HEK293T (cell line): ENCODE results near the gene DENND11.

Experiments
- CTCF ChIA-PET: fragments of 350-600 bp; formaldehyde crosslinking; extraction: SDS; loops from one replicate; lab custom pipeline; 2021; ENCODE audit warnings: antibody characterized with exemption, inconsistent platforms; lab: Yijun Ruan, JAX
- POLR2A ChIA-PET: fragments of 350-600 bp; formaldehyde crosslinking; extraction: SDS; loops from one replicate; lab custom pipeline; 2020; ENCODE audit warnings: antibody characterized with exemption, inconsistent platforms; lab: Yijun Ruan, JAX
- DNase-seq: peaks from one replicate; pipeline ENCODE4 v3.0.0; 2012; ENCODE audit warnings: mixed read lengths; ENCODE audit errors: extremely low spot score
- ARNT ChIP-seq: fragments of 450-650 bp; IDR thresholded peaks from 2 replicates; pipeline ENCODE4 v1.6.1; 2017; ENCODE audit warnings: mild to moderate bottlenecking
- BHLHE40 ChIP-seq: fragments of 450-650 bp; IDR thresholded peaks from 2 replicates; pipeline ENCODE4 v1.6.1; 2016; ENCODE audit warnings: mild to moderate bottlenecking, moderate library complexity, borderline replicate concordance
- CTBP1 ChIP-seq: fragments of 450-650 bp; IDR thresholded peaks from 2 replicates; pipeline ENCODE4 v1.6.1; 2016; ENCODE audit warnings: borderline replicate concordance
- ELF4 ChIP-seq: fragments of 450-650 bp; IDR thresholded peaks from 2 replicates; pipeline ENCODE4 v1.6.1; 2017; ENCODE audit warnings: antibody characterized with exemption
- FOXA1 ChIP-seq: fragments of 450-650 bp; IDR thresholded peaks from 2 replicates; pipeline ENCODE4 v1.6.1; 2016; ENCODE audit warnings: mild to moderate bottlenecking
- FOXK2 ChIP-seq: fragments of 450-650 bp; IDR thresholded peaks from 2 replicates; pipeline ENCODE4 v1.6.1; 2016; ENCODE audit warnings: mild to moderate bottlenecking
- FOXM1 ChIP-seq: fragments of 450-650 bp; IDR thresholded peaks from 2 replicates; pipeline ENCODE4 v1.6.1; 2017; ENCODE audit warnings: mild to moderate bottlenecking, borderline replicate concordance
- HDGF ChIP-seq: fragments of 450-650 bp; IDR thresholded peaks from 2 replicates; pipeline ENCODE4 v1.6.1; 2017; ENCODE audit warnings: antibody characterized with exemption, borderline replicate concordance
- L3MBTL2 ChIP-seq: fragments of 450-650 bp; conservative IDR thresholded peaks from 2 replicates; pipeline ENCODE4 v1.6.1; 2016; ENCODE audit warnings: mild to moderate bottlenecking
- LEF1 ChIP-seq: fragments of 450-650 bp; IDR thresholded peaks from 2 replicates; pipeline ENCODE4 v1.6.1; 2017; ENCODE audit warnings: mild to moderate bottlenecking, borderline replicate concordance
- NFRKB ChIP-seq: fragments of 450-650 bp; IDR thresholded peaks from 2 replicates; pipeline ENCODE4 v1.6.1; 2016; ENCODE audit warnings: mild to moderate bottlenecking, moderate library complexity
- PKNOX1 ChIP-seq: fragments of 450-650 bp; IDR thresholded peaks from 2 replicates; pipeline ENCODE4 v1.6.1; 2016
- SP1 ChIP-seq: fragments of 450-650 bp; IDR thresholded peaks from 2 replicates; pipeline ENCODE4 v1.6.1; 2017
- SUZ12 ChIP-seq: fragments of 450-650 bp; IDR thresholded peaks from 2 replicates; pipeline ENCODE4 v1.6.1; 2016; ENCODE audit warnings: mild to moderate bottlenecking
- TARDBP ChIP-seq: fragments of 450-650 bp; IDR thresholded peaks from 2 replicates; pipeline ENCODE4 v1.6.1; 2016
- ZNF384 ChIP-seq: fragments of 450-650 bp; IDR thresholded peaks from 2 replicates; pipeline ENCODE4 v1.6.1; 2016

The DENND11 gene

GRCh38 chr7:141686074-141686473 is 15.9 kb downstream of the DENND11 start:
- ChIA-PET POLR2A (interaction anchor here (1.2 to 1.9 kb wide), 3 partner anchors 10 to 52 kb away, joined by 3 to 7 read pairs (median 6); partner anchors contain the start of genes DENND11 and SSBP1), CTCF (interaction anchor here (1.0 kb wide), 1 partner anchor 52 kb away, joined by 4 read pairs; the partner anchor contains the start of gene SSBP1)
- DNase-seq: no peak
- TF ChIP-seq ARNT (no peak), SP1 (no peak), PKNOX1 (no peak), LEF1 (no peak), FOXA1 (no peak), CTBP1 (no peak), L3MBTL2 (no peak), NFRKB (no peak), SUZ12 (no peak), ELF4 (no peak), HDGF (no peak), TARDBP (no peak), FOXK2 (no peak)

GRCh38 chr7:141685285-141686023 is 16.5 kb downstream of the DENND11 start:
- POLR2A ChIA-PET: interaction anchor here (1.2 to 1.9 kb wide), 3 partner anchors 10 to 53 kb away, joined by 3 to 7 read pairs (median 6); partner anchors contain the start of genes DENND11 and SSBP1
- DNase-seq: no peak
- TF ChIP-seq ELF4: no peak
- no peak for TF ChIP-seq BHLHE40
- no peak for TF ChIP-seq ZNF384
- no peak for TF ChIP-seq FOXA1
- no peak for TF ChIP-seq FOXK2
- TF ChIP-seq L3MBTL2: no peak
- no peak for TF ChIP-seq ARNT
- no peak for TF ChIP-seq PKNOX1
- TF ChIP-seq FOXM1: no peak
- no peak for TF ChIP-seq TARDBP
- TF ChIP-seq NFRKB: no peak
- CTCF ChIA-PET: interaction anchor here (1.0 kb wide), 1 partner anchor 53 kb away, joined by 4 read pairs; the partner anchor contains the start of gene SSBP1

DNA sequence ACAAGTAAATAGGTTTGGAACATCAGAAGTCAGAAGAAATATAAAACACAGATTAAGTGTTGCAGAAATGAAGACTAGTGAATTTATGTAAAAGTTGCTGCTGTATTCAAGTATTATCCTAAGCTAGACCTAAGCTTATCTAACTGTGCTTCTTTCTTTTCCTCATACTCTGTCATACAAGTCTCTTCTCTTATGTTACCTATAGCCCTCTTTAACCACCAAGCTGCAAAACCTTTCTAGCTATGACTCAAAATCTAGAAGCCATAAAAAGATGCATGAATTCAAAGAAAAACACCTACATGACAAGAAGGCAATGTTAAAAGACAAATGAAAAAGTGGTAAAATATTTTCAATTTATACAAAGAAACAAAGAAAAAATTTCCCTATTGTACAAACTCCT is 23.0 kb downstream of the DENND11 start:
- POLR2A ChIA-PET: no interaction called here
- CTCF ChIA-PET: no interaction called here
- DNase-seq: no peak
- TF ChIP-seq ZNF384 (no peak), LEF1 (no peak), ARNT (no peak), SUZ12 (no peak), PKNOX1 (no peak), SP1 (no peak), FOXK2 (no peak), NFRKB (no peak)

- CTCF ChIA-PET: no interaction called here
These were observed 25.3 kb downstream of the DENND11 start for GRCh38 chr7:141676618-141677017.

GRCh38 chr7:141675436-141676215 is 26.3 kb downstream of the DENND11 start:
- POLR2A ChIA-PET: interaction anchor here (1.9 kb wide), 1 partner anchor 62 kb away, joined by 5 read pairs; the partner anchor contains the start of gene SSBP1
- DNase-seq: no peak
- TF ChIP-seq FOXA1 (no peak), CTBP1 (no peak), NFRKB (no peak), HDGF (no peak), ARNT (no peak), LEF1 (no peak), TARDBP (no peak), FOXK2 (no peak), BHLHE40 (no peak), PKNOX1 (no peak), ELF4 (no peak), ZNF384 (no peak), SP1 (no peak), SUZ12 (no peak), FOXM1 (no peak), L3MBTL2 (no peak)
- CTCF ChIA-PET: interaction anchor here (0.8 kb wide), 1 partner anchor 62 kb away, joined by 4 read pairs; no protein-coding TSS in a partner anchor

More at GRCh38 chr7:141676618-141677017, 25.3 kb downstream of the DENND11 start:
- no peak for TF ChIP-seq ELF4
- no peak for TF ChIP-seq LEF1
- no peak for TF ChIP-seq L3MBTL2
- TF ChIP-seq TARDBP: no peak
- no peak for TF ChIP-seq CTBP1
- no peak for TF ChIP-seq FOXK2
- no peak for TF ChIP-seq PKNOX1
- POLR2A ChIA-PET: interaction anchor here (1.9 kb wide), 1 partner anchor 61 kb away, joined by 5 read pairs; the partner anchor contains the start of gene SSBP1
- DNase-seq: no peak
